Thyroid gland (tissue), 4 donors: Measurements from ENCODE around the gene RPTOR.

Experiments used
- CTCF ChIP-seq, 6 experiments: fragments of 200-600 bp in 3 of 6; fragments of 450-650 bp in 3 of 6; sonication (generic) in 3 of 6; IDR thresholded peaks; one replicate each; pipeline ENCODE4 v1.5.1; 2016 to 2019; ENCODE audit warnings: antibody characterized with exemption in 6 of 6, mild to moderate bottlenecking in 2 of 6, inconsistent platforms in 1 of 6, moderate library complexity in 1 of 6
- POLR2A ChIP-seq, 2 donors: fragments of 450-650 bp; IDR thresholded peaks; one replicate each; pipeline ENCODE4 v1.6.1; 2017; ENCODE audit warnings: antibody characterized with exemption in 2 of 2, mild to moderate bottlenecking in 2 of 2, moderate library complexity in 1 of 2

DNA sequence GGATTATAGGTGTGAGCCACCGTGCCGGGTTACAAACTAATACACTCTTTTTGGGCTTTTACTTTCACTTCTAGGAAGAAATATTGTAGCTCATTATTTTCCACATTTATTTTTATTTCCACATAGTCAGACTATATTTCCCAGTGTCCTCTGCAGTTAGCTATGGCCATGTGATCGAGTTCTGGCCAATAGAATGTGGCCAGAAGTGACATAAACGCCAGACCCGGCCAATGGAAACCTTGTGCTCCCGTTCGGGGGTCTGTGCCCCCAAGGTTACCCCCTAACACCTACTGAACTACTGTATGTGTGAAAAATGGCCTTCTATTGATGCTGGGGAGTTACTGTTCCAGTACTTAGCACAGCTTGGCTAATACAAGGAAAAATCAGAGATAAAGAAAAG is 13.2 kb upstream of the RPTOR start:
- TF ChIP-seq CTCF (IDR thresholded peaks at IDR 0.05) = no peak
- TF ChIP-seq POLR2A (IDR thresholded peaks at IDR 0.05) = no peak
